ENCODE results near the gene MGAT5.

Gene MGAT5

DNA sequence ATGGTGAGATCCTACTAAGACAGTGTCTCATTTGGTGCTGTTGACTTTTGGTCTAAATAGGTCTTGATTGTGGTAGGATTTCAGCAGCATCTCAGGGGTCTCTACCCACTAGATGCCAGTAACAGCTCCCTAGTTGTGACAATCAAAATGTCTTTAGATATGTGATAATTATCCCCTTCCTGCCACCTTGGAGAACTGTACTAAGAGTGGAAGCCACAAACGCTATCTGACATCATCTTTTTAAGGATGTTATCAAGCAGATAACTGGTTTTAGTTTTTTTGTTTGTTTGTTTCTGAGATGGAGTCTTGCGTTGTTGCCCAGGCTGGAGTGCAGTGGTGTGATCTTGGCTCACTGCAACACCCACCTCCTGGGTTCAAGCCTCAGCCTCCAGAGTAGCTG, 3.1 kb downstream of the MGAT5 start:
- no peak for DNase-seq (ENCODE audit: low read depth in 3 of 3)

DNA sequence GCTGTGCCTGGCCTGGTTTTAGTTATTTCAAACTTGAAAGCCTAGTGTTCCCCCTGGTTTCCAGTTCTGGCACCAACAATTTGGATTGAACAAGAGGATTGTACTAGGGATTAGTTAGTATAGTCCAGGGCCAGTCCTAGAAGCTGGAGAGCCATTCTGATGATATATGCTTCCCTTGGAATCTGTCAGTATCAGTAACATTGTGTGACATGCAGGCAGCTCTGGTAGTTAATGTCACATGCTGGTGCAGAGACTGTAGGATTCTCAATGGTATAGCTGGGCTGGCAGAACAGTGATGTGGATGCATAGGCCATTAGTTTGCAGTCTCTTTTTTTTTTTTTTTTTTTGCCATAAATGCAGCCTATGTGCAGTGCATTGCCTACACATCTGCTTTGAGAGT, 3.6 kb downstream of the MGAT5 start:
- DNase-seq (ENCODE audit: low read depth in 3 of 3), result no peak

GRCh38 chr2:134257965-134258683, 4.3 kb downstream of the MGAT5 start:
- DNase-seq (ENCODE audit: low read depth in 3 of 3), result no peak

DNA sequence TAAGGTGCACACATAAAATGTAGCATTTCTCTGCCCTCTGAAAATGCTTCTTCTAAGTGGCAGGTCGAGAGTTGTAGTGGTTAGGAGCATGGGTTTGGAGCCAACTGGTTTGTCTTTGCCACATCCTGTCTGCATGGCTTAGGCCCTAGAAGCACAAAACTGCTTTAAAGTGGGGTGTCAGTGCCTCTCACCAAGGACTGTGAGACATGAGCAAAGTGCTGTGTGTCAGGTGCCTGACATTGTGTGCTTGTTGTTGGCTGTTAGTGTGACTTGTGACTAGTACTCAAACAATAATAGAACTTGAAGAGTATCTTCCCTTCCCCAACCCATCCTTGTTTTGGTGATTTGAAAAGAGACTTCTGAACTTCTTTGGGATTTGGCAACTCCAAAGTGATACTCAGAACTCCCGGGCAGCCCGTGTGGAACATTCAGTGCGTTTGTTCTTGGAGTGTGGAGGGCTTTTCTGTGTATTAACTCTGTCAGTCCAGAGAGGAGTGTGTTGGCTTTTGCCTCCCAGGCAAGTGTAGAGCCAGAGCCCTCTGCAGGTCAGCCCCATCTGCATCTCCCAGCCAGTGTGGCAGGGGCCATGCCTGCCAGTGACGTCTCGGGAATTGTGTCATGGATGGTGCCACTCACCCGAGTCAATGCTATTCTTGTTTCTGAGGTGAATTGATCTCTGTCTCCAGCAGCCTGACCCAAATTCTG, 5.0 kb downstream of the MGAT5 start:
- DNase-seq (ENCODE audit: low read depth in 3 of 3), result peak in 1 of 3 experiments; percentile 23

DNA sequence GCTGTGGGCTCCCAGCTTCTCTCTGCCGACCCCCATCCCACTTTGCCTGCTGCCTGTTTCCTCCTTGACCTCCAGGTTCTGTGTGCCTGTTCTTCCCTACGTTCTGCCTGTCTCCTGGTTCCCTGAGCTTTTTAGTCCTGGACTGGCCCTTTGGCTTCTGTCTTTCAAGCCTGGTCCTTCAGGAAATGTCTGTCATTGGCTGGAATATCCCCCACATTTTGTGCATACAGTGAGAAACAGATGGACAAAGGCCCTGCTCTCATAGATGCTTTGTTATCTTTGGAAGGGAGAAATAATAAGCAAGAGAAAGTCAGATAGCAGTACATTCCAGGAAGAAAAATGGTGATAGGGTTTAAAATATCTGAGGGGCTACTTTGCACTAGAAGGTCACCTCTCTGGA, 5.7 kb downstream of the MGAT5 start:
- DNase-seq (ENCODE audit: low read depth in 3 of 3), result no peak

DNA sequence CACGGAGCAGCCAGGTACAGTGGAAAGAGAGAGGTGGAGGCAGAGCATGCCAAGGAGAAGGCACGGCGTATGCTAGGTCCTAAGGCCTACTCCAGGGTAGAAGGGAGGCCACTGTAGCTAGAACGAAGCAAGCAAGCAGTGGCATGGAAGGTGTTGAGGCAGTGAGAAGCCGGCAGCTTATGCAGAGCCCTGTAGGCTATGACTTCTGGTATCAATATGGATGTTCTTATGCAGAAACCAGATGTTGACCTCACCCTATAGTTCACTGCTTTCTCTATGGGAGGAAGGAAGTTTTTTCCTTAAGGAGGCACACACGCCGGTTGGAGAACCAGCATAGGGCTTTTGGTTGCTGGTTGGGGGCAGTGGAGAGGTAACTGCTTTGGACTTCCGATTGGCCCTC, 6.1 kb downstream of the MGAT5 start:
- DNase-seq (ENCODE audit: low read depth in 3 of 3), result no peak

DNA sequence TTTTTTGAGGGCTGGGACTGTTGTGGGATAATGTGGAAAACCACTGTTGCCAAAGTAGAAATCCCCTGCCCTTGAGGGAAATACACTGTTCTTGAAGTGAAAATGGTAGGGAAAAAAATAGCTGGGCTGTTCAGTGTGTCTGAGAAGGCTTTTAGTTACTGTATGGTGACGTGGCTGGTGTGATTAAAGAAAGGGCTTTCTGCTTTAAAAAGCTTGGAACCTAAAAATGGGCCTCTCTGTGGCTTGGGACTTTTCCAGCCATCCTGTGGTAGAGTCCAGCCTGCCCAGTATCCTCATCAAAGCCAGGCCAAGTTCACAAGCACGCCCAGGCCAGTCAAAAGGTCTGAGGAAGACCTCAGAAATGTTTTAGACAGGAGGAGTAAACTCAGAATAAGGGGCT, 6.8 kb downstream of the MGAT5 start:
- DNase-seq (ENCODE audit: low read depth in 3 of 3), result no peak

GRCh38 chr2:134261398-134262131, 7.7 kb downstream of the MGAT5 start:
- DNase-seq (ENCODE audit: low read depth in 3 of 3), result no peak

- no peak for DNase-seq (ENCODE audit: low read depth in 3 of 3)
Measured at GRCh38 chr2:134262684-134263083, 8.8 kb downstream of the MGAT5 start.

GRCh38 chr2:134268265-134268664, 14.4 kb downstream of the MGAT5 start:
- DNase-seq (ENCODE audit: low read depth in 3 of 3), result no peak

- DNase-seq (ENCODE audit: low read depth in 3 of 3), result no peak
Measured at GRCh38 chr2:134269230-134269629, 15.4 kb downstream of the MGAT5 start.

DNA sequence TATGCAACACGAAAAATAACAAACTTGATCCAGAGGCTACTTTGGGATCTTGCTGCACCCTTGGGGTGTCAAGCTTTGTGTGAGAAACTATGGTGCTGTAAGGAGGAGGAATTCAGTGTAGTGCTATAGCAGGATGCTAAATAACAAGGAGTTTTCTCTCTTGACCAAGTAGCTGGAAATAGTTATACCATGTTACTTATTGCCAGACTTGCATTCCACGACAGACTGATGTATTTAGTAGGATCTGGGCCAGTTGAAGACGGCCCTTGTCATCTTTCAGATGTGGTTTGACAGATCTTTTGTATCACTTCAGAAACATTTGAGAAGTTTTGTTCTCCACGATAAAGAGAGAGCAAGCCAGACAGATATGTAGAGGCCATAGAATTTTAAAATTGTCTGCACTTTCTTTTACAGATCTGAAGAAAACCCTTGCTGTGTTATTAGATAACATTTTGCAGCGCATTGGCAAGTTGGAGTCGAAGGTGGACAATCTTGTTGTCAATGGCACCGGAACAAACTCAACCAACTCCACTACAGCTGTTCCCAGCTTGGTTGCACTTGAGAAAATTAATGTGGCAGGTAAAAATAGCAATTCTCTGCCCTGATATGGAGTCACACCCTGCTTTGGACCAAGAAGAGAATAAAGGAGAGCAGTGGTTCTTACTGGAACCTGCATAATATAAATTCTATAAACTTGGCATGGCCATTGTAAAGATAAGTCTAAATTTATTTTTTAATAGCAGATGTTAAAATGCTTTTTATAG, 16.3 kb downstream of the MGAT5 start:
- no peak for DNase-seq (ENCODE audit: low read depth in 3 of 3)

DNA sequence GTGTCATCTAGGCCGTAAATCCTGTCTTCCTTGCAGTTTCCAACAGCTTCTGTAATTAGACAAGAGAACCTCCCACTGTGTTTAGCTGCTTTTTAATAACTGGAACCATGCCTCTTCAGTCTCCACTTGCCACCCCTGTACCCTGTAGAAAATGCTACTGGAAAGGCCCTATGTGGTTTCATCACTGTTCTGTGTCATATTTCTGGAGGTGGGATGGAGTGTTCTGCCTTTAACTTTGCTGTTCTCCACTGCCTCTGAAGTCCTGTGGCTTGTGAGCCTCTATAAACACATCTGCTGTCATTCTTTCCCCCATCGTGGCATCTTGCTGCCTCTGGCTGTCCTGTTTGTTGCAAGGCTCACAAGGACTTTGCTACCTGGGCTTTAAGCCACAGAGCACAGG, 17.9 kb downstream of the MGAT5 start:
- no peak for DNase-seq (ENCODE audit: low read depth in 3 of 3)

GRCh38 chr2:134272806-134273205, 18.9 kb downstream of the MGAT5 start:
- no peak for DNase-seq (ENCODE audit: low read depth in 3 of 3)

- no peak for DNase-seq (ENCODE audit: low read depth in 3 of 3)
Measured at GRCh38 chr2:134273256-134273983, 19.5 kb downstream of the MGAT5 start.

- DNase-seq (ENCODE audit: low read depth in 3 of 3), result no peak
Measured at GRCh38 chr2:134274121-134274520, 20.2 kb downstream of the MGAT5 start.

GRCh38 chr2:134275058-134275862, 21.4 kb downstream of the MGAT5 start:
- no peak for DNase-seq (ENCODE audit: low read depth in 3 of 3)

DNA sequence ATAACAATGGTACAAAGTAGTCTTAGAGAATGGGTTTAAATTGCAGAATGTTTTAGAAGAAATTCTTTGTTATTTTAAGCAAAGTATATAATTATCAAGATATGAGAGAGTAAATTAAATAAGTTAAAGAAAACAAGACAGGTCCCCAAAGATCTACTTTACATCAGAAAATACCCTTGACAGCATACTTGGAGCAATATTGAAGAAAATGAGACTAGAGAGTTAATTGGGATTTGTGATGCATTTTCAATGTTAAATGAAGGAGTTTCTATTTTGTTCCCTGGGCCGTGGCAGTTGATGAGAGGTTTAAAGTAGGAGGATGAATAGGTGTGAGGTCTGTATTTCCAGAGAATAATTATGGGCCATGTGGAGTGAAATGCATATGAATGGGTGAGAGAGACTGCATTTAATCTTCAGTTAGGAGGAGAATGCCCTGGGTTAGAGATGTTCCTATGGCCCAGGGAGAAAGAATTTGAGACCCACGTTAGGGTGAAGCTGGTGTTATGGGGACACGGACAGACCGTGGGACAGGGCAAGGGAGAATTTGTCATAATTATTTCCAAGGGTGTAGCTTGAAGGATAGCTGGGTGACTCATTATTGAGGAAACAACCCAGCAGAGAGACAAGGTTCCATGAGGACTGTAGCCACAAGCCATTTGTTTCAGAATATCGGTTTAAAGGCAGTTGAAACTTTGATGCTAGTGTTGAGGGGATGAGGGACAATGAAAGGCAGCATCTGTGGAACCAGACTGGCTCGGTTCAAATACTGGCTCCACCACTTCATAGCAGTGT, 22.7 kb downstream of the MGAT5 start:
- DNase-seq (ENCODE audit: low read depth in 3 of 3), result no peak

GRCh38 chr2:134277223-134277622, 23.4 kb downstream of the MGAT5 start:
- DNase-seq (ENCODE audit: low read depth in 3 of 3), result no peak

DNA sequence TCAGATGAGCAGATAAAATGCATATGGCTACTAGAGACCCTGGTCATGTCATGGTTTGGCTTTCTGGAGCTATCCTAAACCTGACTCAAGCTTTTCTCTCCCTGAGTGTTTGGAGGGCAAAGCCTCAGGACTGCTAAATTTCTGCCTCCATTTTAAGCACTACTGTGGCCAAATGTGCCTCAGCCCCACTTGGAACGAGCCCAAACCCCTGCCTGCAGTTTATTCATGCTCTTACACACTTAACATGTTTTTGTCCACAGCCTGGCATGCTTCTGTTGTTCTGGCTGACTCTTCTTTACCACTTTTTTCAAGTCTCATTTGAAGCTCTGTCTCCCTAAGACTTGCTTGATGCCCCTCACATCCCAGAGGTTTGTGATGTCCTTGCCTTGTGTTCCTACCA, 24.7 kb downstream of the MGAT5 start:
- no peak for DNase-seq (ENCODE audit: low read depth in 3 of 3)
